CD4-positive, alpha-beta T cell treated with Interleukin-15 for 1 hour (primary cell): ENCODE data around the gene NSMCE1.

Experiments
- DNase-seq: peaks from one replicate; pipeline ENCODE4 v3.0.0-alpha.2; 2020

NSMCE1 gene

DNA sequence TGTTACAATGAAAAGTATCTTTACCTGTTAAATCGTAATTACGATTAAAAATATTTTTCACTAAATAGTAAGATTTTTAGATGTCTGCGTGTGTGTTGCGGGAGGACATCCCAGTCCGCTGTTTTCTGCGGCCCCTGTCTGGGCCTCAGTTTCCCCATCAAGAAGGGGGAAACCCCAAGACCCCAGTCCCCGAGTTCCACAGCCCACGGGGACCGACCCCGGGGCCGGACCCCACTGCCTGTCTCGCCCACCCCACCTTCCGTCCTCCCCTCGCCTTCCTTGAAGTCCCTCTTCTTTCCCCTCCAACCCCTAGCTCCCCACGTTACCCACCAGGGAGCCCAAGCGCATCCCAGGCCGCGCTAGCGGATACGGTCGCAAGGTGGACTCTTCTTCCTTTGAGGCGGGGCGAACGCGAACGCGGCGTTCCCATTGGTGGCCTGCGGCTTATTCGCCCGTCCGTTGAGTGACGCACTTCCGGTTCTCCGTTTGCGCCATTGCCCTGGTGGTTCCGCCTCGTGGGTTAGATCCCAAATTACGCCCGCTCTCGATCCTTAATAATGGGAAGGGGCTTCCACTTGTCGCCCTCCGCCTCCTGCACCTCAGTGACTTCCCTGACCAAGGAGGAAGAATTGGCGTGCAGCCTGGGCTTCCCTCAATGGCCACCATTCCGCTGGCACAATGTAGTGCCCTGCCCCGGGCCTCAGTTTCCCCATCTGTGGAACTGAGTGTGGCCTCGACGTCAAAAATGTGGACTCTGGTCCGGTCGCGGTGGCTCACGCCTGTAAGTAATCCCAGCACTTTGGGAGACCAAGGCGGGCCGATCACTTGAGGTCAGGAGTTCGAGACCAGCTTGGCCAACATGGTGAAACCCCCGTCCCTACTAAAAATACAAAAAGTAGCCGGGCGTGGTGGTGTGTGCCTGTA, at the start of gene NSMCE1:
Gene NSMCE1, minus strand, starts transcription at position 397 of the 924 bp plus-strand sequence. CDS start 11,202 bp downstream, outside the sequence.
- DNase-seq = peak; percentile 95

DNA sequence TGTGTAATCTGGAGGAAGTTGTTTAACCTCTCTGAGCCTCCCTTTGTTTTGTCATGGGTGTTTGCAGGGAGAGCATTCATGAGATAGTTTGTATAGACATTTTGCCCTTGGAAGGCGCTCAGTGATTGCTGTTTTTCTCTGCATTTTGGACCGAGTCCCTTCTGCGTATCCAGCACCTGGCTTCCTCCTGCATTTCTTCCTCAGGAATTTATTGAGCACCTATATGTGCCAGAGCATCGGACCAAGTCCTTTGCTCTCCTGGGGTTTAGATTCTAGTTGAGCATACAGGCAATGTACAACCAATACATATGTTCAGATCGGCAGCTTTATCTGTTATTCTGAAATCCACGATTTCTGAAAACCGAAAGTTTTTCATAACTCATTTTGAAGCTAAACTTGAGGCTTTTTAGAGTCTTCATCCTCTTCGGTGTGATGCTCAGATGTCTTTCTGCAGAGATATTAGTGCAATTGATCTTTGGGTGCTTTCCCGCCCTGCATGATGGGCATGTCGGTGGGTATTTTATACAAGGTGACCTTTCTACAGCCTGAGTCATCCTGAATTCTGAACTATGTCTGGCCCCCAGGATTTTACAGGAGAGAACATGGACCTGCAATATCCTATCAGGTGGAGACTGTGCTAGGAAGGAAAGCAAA, 49.3 kb upstream of the NSMCE1 start:
- DNase-seq = no peak

- no peak for DNase-seq
These were observed 48.7 kb upstream of the NSMCE1 start for GRCh38 chr16:27317320-27317719.

DNA sequence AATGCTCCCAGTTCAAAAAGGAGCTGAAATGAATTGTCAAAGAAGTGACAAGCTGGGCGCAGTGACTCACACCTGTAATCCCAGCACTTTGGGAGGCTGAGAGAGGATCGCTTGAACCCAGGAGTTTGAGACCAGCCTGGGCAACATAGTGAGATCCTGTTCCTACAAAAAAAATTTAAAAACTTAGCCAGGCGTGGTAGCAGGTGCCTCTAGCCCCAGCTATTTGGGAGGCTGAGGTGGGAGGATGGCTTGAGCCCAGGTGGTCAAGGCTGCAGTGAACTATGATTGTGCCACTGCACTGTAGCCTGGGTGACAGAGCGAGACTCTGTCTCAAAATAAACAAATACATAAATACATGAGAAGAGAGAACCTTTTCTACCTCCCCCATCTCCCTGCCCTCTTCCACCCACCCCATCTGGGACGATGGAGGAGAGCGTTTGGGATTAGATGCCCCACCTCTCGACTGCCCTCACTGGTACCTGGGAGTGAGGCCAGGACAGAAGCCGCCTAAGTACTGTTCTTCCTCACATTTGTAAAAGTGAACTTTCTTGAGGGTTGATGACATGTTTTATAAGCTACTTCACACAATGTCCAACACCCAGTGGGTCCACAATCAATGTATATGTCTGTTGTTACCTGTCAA, 47.6 kb upstream of the NSMCE1 start:
- DNase-seq = peak; percentile 37

DNA sequence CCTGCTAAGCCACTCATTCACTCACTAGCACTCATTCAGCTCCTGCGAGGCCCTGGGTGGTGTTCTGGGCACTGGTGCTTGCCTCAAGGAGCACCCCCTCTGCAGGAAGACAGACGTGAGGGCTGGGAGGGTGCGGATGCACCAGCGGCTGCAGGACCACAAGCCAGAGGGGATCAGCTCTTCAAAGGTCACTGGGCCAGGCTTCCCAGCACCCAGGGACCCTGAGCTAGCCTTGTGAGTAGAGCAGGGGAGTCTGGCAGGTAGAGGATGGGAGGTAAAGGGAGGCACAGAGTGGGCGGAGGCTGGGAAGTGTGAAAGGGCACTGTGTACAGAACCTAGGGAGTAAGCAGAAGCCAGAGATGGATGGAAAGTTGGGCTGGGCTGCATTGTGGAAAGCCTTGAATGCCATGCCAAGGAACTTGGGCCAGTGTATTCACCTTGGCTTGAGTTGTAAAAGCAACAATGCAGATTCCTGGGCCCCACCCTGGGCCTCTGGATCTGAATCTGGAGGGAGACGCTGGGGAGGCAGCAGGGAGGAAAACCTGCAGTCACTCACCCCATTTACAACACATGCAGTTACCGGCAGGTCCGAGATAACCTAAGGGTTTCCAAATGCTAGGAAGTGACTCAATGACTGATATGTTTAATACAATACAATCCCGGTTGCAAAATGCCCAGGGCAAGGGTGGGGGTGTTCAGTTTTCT, 46.9 kb upstream of the NSMCE1 start:
- DNase-seq = peak; percentile 59

DNA sequence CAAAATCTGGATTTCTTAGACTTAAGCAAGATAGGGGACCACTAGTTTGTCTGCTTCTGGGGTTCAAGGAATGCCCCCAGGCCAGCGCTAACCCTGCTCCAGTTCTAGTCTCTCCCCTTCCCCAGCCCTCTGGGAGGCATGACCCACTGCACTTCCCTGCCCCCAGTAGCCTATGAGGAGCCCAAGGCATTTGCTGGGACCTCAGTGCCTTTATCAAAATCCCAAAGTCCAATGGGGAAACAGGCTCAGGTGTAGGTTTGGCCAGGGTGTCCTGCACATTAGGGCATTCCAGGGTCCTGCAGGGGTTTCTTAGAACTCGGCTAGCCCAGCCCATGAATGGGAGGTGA, 46.4 kb upstream of the NSMCE1 start:
- DNase-seq = no peak

- peak; percentile 74 for DNase-seq
These were observed 45.7 kb upstream of the NSMCE1 start for GRCh38 chr16:27314161-27314723.

- peak; percentile 66 for DNase-seq
These were observed 45.0 kb upstream of the NSMCE1 start, which contains the start of gene IL4R for GRCh38 chr16:27313422-27314160. IL4R (plus strand) TSS chr16:27313974; CDS start chr16:27340204, 26,230 bp downstream.

GRCh38 chr16:27312580-27313421, 44.2 kb upstream of the NSMCE1 start:
- DNase-seq = no peak

DNA sequence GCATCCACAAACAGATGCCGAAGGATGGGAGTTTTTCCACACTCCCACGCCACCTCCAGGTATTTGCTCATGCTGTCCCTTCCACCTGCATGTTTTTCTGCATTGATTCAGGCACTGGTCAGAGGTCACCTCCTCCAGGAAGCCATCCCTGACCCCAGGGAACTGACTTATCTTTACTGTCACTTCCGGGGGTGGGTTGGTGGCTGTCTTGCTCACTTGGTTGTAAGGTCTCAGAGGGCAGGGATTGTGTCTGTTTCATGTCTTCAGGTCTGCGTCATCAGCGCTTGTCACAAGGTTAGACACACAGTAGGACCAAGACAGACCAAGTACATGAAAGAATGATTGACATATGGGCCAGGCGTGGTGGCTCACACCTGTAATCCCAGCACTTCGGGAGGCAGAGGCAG, 43.3 kb upstream of the NSMCE1 start:
- no peak for DNase-seq

GRCh38 chr16:27311448-27311830, 42.9 kb upstream of the NSMCE1 start:
- DNase-seq = no peak

DNA sequence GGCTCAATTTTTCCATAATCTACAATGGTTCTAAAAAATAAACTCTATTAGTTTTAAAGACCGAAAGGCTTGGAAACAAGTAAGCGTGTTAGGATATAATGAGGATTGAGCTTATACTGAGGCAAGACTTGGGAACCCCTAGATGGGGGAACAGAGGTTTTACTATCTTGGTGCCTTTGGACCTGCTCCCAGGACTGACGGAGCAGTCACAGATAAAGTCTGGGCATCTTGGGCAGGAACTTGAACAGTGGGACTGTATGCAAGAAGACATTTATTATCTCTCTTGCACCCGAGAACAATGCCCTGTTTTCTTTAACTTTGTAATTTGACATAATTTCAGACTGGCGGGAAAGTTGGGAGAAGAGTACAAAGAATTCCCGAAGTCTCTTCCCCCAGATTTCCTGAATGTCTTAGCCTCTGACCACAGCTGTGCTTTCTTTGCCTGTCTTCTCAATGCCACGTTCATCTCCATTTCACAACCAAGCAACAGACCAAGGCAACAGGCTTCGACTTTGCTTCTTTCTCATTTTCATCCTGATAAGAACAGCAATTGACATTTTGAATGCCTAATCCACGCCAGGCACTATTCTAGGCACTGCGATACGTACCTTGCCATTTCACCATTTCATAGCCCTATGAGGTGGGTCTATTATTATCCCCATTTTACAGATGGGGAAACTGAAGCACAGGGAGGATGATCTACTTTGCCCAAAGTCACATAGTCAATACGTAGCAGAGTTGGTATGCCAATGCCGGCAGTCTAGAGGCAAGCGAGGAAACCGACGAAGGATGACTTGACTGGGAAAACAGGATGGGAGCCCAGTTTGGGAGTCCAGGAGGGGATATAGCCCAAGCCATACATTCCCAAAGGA, 42.2 kb upstream of the NSMCE1 start:
- DNase-seq = no peak

DNA sequence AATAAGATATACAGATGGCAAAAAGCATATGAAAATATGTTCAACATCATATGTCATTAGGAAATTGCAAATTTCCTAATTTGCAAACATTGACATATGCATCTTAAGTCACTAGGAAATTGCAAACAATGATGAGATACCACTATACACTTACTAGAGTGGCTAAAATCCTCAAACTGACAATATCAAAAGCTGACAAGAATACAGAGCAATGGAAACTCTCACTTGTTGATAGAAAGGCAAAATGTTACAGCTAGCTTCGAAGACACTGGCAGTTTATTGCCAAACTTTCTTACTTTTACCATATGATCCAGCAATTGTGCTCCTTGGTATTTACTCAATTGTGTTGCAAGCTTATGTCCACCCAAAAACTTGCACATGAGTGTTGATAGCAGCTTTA, 40.2 kb upstream of the NSMCE1 start:
- no peak for DNase-seq

GRCh38 chr16:27305839-27306442, 37.4 kb upstream of the NSMCE1 start:
- DNase-seq = no peak

DNA sequence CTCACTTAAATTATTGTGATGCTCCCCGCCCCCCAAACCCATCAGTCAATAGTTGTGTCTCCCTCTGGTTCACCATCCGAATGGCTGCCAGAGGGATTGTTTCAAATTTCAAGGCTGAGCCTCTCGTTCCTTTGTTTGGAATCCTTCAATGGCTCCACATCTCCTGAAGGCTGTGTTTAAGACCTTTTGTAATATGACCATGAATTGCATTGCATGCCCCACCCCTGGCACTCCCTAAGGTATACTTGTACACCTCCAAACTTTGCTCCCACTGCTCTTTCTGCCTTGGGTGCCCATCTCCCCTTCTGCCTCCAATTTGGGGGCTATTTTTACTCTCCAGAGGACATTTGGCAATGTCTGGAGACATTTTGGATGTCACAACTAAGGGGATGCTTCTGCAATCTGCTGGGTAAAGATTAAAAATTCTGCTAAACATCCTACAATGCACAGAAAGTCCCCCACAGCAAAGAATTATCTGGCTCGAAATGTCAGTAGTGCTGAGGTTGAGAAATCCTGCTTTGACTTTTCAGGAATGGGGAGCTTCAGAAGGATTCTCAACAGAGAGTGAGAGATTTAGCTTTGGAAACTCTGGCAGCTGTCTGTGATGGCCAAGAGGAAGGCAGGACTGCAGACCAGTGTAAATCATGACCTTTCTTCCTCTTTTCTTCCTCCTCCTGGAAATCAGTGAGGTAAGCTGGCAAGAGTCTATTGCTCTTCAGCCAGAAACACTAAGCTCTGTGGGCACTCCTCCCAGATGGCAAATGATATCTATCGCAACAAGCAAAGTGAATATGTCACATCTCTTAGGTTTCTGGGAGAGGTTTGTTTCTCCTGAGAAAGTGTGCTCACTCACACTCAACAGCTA, 36.5 kb upstream of the NSMCE1 start:
- no peak for DNase-seq

DNA sequence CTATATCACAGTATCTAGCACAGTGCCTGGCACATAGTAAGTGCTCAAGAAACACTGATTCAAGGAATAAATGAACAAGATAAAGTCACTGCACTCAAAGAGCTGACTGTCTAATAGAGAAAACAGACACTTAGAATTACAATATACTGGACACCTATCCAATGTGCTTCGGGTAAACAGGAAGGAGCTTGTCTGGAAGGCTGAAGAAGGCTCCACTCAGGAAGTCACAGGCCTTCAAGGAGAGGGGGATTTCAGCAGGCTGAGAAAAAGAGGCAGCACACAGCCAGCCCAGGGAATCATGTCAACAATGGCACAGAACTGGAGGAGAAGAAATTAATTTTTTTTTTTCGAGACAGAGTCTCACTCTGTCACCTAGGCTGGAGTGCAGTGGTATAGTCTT, 35.5 kb upstream of the NSMCE1 start:
- no peak for DNase-seq

DNA sequence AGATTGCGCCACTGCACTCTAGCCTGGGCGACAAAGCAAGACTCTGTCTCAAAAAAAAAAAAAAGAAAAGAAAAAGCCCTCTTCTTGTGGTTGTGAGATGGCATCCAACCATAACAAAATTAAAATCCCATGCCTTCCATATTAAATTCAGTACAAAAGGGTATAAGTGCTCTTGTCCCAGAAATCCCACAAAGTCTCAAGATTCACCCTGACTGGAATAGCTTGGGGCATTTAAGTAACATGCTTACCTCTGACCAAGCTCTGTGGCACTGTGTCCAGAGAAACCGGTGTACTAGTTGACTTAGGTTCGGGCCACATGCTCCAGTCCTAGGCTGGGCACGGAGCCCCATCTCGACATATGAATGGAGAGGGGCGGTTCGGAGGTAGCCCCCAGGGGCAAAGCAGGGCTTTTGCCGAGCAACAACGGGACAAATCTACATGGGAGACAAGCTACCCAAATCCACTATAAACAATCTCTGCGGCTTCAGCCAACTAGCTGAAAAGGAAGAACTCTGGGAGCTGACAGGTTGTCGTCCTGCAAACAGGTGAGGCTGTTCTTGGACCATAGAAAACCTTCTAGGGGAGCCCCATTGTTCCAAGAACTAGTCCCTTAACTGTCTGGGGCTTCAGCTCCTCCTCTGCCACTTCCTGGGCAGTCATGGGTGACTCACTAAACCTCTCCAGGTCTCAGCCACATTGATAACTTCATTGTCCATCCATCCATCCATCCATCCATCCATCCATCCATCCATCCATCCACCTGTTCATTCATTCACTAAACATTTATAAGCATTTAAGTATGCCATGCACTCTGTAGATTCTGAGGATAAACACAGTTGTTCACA, 34.9 kb upstream of the NSMCE1 start:
- DNase-seq = no peak

GRCh38 chr16:27302126-27302525, 33.6 kb upstream of the NSMCE1 start:
- DNase-seq = no peak
